ENCODE measurements around the gene PSAPL1.
"Not testable (repeated sequence)": the region's sequence is repeated elsewhere in the genome, so short reads cannot be mapped to it uniquely, and the experiment has no call there.

PSAPL1 gene

GRCh38 chr4:7463566-7464258, 29.0 kb upstream of the PSAPL1 start:
- DNase-seq (ENCODE audit: low read depth, low spot score) = no peak
- Histone ChIP-seq H3K27ac (no peak overlapping the region), H3K4me3 (no peak overlapping the region), H3K9ac (ENCODE audit: insufficient read length) (no peak overlapping the region), H3K36me3 (ENCODE audit: insufficient read depth, low read length) (no peaks in the 10 kb centered on the region), H3K9me3 (ENCODE audit: low read depth, low read length) (no peaks in the 10 kb centered on the region)
- no peak for TF ChIP-seq FOXP2 (optimal IDR thresholded peaks at IDR 0.05; ENCODE audit: control extremely low read depth, extremely low read length, insufficient read depth)

- Histone ChIP-seq H3K4me3 (no peak overlapping the region), H3K9ac (ENCODE audit: insufficient read length) (no peak overlapping the region)
Measured at GRCh38 chr4:7462509-7462971, 27.8 kb upstream of the PSAPL1 start.

GRCh38 chr4:7461230-7461629, 26.5 kb upstream of the PSAPL1 start:
- H3K27ac ChIP-seq = no peak overlapping the region
- H3K4me3 ChIP-seq = no peak overlapping the region
- no peaks in the 10 kb centered on the region for H3K36me3 ChIP-seq (ENCODE audit: insufficient read depth, low read length)
- TF ChIP-seq EZH2 (IDR thresholded peaks at IDR 0.05) = no peak
- TF ChIP-seq FOXP2 (optimal IDR thresholded peaks at IDR 0.05; ENCODE audit: control extremely low read depth, extremely low read length, insufficient read depth) = no peak
- no peak for TF ChIP-seq POLR2AphosphoS5 (IDR thresholded peaks at IDR 0.05; ENCODE audit: borderline replicate concordance, low read depth, low read length)
- H3K9me3 ChIP-seq (ENCODE audit: low read depth, low read length) = no peaks in the 10 kb centered on the region
- no peak overlapping the region for H3K9ac ChIP-seq (ENCODE audit: insufficient read length)
- DNase-seq (ENCODE audit: low read depth, low spot score) = no peak

More at GRCh38 chr4:7462509-7462971, 27.8 kb upstream of the PSAPL1 start:
- Histone ChIP-seq H3K36me3 (ENCODE audit: insufficient read depth, low read length) (no peaks in the 10 kb centered on the region), H3K9me3 (ENCODE audit: low read depth, low read length) (no peaks in the 10 kb centered on the region), H3K27ac (no peak overlapping the region)
- TF ChIP-seq EZH2 (IDR thresholded peaks at IDR 0.05) = no peak
- no peak for TF ChIP-seq FOXP2 (optimal IDR thresholded peaks at IDR 0.05; ENCODE audit: control extremely low read depth, extremely low read length, insufficient read depth)
- no peak for TF ChIP-seq POLR2AphosphoS5 (IDR thresholded peaks at IDR 0.05; ENCODE audit: borderline replicate concordance, low read depth, low read length)
- no peak for DNase-seq (ENCODE audit: low read depth, low spot score)

- DNase-seq (ENCODE audit: low read depth, low spot score) = no peak
- no peak overlapping the region for H3K9ac ChIP-seq (ENCODE audit: insufficient read length)
- no peak for TF ChIP-seq POLR2AphosphoS5 (IDR thresholded peaks at IDR 0.05; ENCODE audit: borderline replicate concordance, low read depth, low read length)
- no peaks in the 10 kb centered on the region for H3K9me3 ChIP-seq (ENCODE audit: low read depth, low read length)
- no peak overlapping the region for H3K27ac ChIP-seq
- no peak overlapping the region for H3K4me3 ChIP-seq
- H3K36me3 ChIP-seq (ENCODE audit: insufficient read depth, low read length) = no peaks in the 10 kb centered on the region
Measured at GRCh38 chr4:7460566-7460965, 25.8 kb upstream of the PSAPL1 start.

GRCh38 chr4:7459471-7459870, 24.7 kb upstream of the PSAPL1 start:
- Histone ChIP-seq H3K4me3 (no peak overlapping the region), H3K9ac (ENCODE audit: insufficient read length) (no peak overlapping the region), H3K27ac (no peak overlapping the region), H3K9me3 (ENCODE audit: low read depth, low read length) (no peaks in the 10 kb centered on the region), H3K36me3 (ENCODE audit: insufficient read depth, low read length) (no peaks in the 10 kb centered on the region)
- no peak for TF ChIP-seq POLR2AphosphoS5 (IDR thresholded peaks at IDR 0.05; ENCODE audit: borderline replicate concordance, low read depth, low read length)
- no peak for TF ChIP-seq FOXP2 (optimal IDR thresholded peaks at IDR 0.05; ENCODE audit: control extremely low read depth, extremely low read length, insufficient read depth)
- no peak for TF ChIP-seq EZH2 (IDR thresholded peaks at IDR 0.05)
- no peak for DNase-seq (ENCODE audit: low read depth, low spot score)

GRCh38 chr4:7458477-7458876, 23.7 kb upstream of the PSAPL1 start:
- no peak for TF ChIP-seq EZH2 (IDR thresholded peaks at IDR 0.05)
- no peak for TF ChIP-seq POLR2AphosphoS5 (IDR thresholded peaks at IDR 0.05; ENCODE audit: borderline replicate concordance, low read depth, low read length)
- no peak for TF ChIP-seq FOXP2 (optimal IDR thresholded peaks at IDR 0.05; ENCODE audit: control extremely low read depth, extremely low read length, insufficient read depth)
- no peak for DNase-seq (ENCODE audit: low read depth, low spot score)
- no peak overlapping the region for H3K27ac ChIP-seq
- no peaks in the 10 kb centered on the region for H3K36me3 ChIP-seq (ENCODE audit: insufficient read depth, low read length)
- no peaks in the 10 kb centered on the region for H3K9me3 ChIP-seq (ENCODE audit: low read depth, low read length)
- H3K4me3 ChIP-seq = no peak overlapping the region
- H3K9ac ChIP-seq (ENCODE audit: insufficient read length) = no peak overlapping the region

GRCh38 chr4:7458066-7458425, 23.3 kb upstream of the PSAPL1 start:
- Histone ChIP-seq H3K27ac (no peak overlapping the region), H3K9ac (ENCODE audit: insufficient read length) (no peak overlapping the region), H3K36me3 (ENCODE audit: insufficient read depth, low read length) (no peaks in the 10 kb centered on the region), H3K9me3 (ENCODE audit: low read depth, low read length) (no peaks in the 10 kb centered on the region), H3K4me3 (no peak overlapping the region)
- no peak for TF ChIP-seq POLR2AphosphoS5 (IDR thresholded peaks at IDR 0.05; ENCODE audit: borderline replicate concordance, low read depth, low read length)
- no peak for TF ChIP-seq EZH2 (IDR thresholded peaks at IDR 0.05)
- no peak for TF ChIP-seq FOXP2 (optimal IDR thresholded peaks at IDR 0.05; ENCODE audit: control extremely low read depth, extremely low read length, insufficient read depth)
- no peak for DNase-seq (ENCODE audit: low read depth, low spot score)

- DNase-seq (ENCODE audit: low read depth, low spot score) = no peak
- Histone ChIP-seq H3K36me3 (ENCODE audit: insufficient read depth, low read length) (no peaks in the 10 kb centered on the region), H3K4me3 (no peak overlapping the region), H3K9me3 (ENCODE audit: low read depth, low read length) (no peaks in the 10 kb centered on the region), H3K9ac (ENCODE audit: insufficient read length) (no peak overlapping the region), H3K27ac (no peak overlapping the region)
- TF ChIP-seq EZH2 (IDR thresholded peaks at IDR 0.05) (no peak), POLR2AphosphoS5 (IDR thresholded peaks at IDR 0.05; ENCODE audit: borderline replicate concordance, low read depth, low read length) (no peak), FOXP2 (optimal IDR thresholded peaks at IDR 0.05; ENCODE audit: control extremely low read depth, extremely low read length, insufficient read depth) (no peak)
Measured at GRCh38 chr4:7457201-7458065, 22.7 kb upstream of the PSAPL1 start.

- H3K27ac ChIP-seq; H3K36me3 ChIP-seq (ENCODE audit: insufficient read depth, low read length); H3K9me3 ChIP-seq (ENCODE audit: low read depth, low read length); H3K4me3 ChIP-seq; DNase-seq (ENCODE audit: low read depth, low spot score); H3K9ac ChIP-seq (ENCODE audit: insufficient read length): not testable (repeated sequence)
Measured at GRCh38 chr4:7452802-7453201, 18.1 kb upstream of the PSAPL1 start.
